WI38 (cell line): ENCODE results near the gene RSU1.

Source experiments
- H3K4me3 ChIP-seq: 2 replicates; pipeline ENCODE4 v1.5.1; 2011; ENCODE audit warnings: low read depth, mild to moderate bottlenecking, control low read depth, low read length
- TF ChIP-seq, protein P1 (sequence below): IDR thresholded peaks from 2 replicates; pipeline ENCODE4 v1.5.1; 2012; ENCODE audit warnings: low read depth, mild to moderate bottlenecking, control low read depth, low read length

The RSU1 gene

DNA sequence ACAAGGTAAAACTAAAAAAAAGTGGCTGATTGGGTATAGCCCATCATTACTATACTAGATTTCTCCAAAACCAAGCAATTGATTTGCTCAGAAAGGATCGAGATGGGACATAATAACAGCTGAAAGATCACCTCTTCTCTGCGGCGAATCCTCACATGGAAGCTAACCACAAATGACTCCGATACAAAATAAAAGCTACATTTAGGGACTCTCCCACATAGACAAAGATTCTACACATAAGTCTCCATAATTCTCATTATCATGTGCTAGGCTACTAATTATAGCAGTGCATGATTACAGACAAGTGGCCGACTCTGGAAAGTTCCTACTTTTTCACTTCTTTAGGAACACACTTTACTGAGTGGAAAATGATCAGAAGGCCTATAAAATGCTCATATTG, 116.9 kb downstream of the RSU1 start:
- TF ChIP-seq, protein P1, sequence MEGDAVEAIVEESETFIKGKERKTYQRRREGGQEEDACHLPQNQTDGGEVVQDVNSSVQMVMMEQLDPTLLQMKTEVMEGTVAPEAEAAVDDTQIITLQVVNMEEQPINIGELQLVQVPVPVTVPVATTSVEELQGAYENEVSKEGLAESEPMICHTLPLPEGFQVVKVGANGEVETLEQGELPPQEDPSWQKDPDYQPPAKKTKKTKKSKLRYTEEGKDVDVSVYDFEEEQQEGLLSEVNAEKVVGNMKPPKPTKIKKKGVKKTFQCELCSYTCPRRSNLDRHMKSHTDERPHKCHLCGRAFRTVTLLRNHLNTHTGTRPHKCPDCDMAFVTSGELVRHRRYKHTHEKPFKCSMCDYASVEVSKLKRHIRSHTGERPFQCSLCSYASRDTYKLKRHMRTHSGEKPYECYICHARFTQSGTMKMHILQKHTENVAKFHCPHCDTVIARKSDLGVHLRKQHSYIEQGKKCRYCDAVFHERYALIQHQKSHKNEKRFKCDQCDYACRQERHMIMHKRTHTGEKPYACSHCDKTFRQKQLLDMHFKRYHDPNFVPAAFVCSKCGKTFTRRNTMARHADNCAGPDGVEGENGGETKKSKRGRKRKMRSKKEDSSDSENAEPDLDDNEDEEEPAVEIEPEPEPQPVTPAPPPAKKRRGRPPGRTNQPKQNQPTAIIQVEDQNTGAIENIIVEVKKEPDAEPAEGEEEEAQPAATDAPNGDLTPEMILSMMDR: no peak
- H3K4me3 ChIP-seq: no peak overlapping the region

DNA sequence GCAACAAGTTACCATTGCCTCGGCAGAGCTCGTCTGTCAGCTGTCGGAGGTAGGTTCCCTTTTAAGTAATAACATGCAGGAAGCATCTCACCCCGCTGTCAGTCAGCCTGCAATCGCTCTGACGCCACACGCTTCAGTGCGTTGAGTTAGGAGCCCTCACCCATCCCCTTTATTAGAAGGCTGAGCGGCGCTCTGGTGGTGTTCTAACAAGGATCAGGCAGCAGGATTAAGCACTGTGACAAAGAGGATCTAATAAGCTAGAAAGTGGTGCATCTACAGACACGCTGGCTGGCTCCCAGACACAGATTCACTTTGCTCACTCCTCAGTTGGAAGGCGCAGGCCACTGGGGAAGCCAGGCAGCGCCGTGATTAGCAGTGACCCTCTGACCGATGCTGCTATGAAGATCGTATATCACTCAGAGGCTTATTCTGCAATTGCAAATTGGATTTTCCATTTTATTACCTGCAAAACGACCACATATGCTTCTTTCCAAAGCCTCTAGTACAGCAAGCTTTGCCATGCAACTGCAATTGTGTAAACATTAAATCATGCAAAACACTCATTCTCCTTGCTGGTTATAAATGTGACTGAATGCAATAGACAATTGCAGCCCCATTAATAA, 117.7 kb downstream of the RSU1 start:
- H3K4me3 ChIP-seq: no peak overlapping the region
- TF ChIP-seq, protein P1: no peak

DNA sequence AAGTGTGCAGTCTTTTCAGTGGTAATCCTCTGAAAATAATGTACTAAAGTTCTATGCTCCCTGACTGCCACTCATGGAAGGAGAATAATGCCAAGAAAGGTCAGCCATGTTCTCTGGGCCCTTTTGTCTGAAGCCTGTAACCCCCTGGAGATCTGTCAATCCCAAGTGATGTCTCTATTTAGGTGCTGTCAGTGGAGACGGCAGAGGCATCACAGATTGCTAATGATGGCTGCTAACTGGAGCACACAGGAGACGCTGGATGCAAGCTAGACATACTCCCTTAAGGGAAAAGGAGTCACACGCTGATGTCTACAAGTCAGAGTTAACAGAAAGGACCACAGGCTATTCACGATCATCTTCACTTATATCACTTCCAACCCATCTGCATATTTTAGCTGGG, 118.8 kb downstream of the RSU1 start:
- H3K4me3 ChIP-seq: no peak overlapping the region
- TF ChIP-seq, protein P1: no peak

DNA sequence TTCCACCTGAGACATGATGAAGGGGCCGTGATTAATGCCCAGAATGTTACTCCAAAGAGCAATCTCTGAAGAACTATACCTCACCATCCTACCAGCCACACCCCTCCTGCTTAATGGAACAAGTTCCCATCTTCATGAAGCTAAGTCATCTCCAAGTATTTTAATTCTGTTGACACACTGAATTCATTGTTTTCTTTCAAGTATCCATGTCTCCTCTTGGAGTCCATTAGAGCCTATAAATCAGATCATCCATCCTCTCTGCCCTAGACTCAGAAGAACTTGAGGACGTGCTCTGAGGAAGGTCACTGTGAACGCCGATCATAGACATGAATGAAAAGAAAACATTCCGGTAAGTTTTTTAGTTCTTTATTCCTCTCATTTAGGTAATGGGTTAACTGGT, 126.8 kb downstream of the RSU1 start:
- TF ChIP-seq, protein P1: no peak
- no peak overlapping the region for H3K4me3 ChIP-seq

DNA sequence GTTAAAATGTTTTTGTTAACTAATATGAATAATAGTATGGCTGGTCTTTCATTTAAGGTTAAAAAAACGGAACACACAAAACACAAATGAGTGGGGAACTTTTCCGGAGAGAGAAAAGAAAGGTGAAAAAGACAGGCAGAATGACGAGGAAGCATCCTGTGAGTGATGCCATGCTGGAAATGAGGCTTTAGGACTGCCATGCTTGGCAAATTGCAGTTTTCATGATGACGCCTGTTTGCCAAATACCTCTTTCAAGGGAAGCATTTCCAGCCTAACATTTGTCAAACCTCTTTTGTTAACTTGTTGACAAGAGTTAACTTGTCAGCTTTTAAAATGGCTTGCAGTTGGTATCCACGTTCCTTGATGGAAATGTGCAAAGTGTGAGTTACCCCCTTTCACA, 127.5 kb downstream of the RSU1 start:
- TF ChIP-seq, protein P1: no peak
- no peak overlapping the region for H3K4me3 ChIP-seq

DNA sequence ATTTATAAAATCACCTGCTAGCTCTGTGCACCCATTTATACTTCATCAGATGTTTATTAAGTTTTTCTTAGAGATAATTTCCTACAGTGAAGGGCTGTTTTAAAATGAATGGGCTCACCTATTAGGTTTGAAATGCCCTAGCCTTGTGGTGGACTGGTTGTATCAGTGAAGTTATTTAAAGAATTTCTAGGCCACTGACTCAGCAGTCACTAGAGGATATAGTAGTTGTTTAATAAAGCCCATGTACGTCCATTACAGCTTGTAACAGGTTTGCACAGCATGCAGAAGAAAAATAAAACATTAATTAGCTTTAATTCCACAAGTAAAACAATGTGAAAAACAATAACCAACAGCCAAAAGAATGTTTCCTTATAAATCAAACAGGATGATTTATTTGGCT, 128.0 kb downstream of the RSU1 start:
- TF ChIP-seq, protein P1: no peak
- no peak overlapping the region for H3K4me3 ChIP-seq

DNA sequence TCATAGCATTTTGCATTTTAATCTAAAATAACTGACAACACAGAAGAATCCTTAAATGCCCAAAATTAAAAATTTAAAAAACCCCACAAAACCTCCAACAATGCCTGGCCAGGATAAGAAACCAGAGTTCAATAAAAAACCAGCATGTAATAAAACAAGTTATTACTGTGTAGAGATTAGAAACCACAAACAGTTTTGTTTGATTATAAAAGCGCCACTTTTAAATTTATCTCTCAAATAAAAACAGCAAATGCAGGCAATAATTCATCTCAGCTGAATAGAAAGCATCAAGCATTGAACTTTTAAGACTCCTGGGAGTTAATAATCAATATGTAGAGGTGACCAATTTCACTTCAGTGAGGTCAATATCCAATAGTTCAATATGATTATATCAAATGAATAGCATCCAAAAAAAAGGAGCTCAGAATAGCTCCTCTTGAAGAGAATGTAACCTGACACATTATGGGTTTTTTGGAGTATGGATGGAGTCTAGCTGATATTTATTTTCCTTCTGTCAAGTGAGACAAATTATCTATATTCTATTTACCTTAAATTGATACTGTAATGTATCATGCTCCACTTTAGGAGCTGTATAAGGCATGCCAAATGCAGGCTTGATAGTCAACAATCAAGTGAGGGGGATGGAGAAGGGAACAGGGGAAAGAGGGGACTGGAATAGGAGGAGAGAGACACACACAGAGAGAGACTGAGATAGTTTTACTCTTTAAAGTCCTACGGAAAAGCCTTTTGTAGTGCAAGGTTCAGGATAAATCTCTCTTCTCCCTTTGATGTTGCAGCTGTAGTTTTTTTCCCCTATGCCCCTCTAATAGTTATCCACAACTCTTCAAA, 130.9 kb downstream of the RSU1 start:
- H3K4me3 ChIP-seq: no peak overlapping the region
- TF ChIP-seq, protein P1: no peak
